Mesenchymal stem cell (in vitro differentiated cells and primary cell): ENCODE results near the gene E2F4.

Experiments
- DNase-seq: peaks from one replicate; pipeline ENCODE4 v3.0.0-alpha.2; 2013
- H2AFZ ChIP-seq: one replicate; pipeline ENCODE4 v1.6.1; 2013; ENCODE audit warnings: low read depth, mild to moderate bottlenecking, control low read depth, inconsistent platforms, low read length, moderate library complexity
- H2AK5ac ChIP-seq: 2 replicates; pipeline ENCODE4 v1.6.1; 2013; ENCODE audit warnings: low read length, moderate library complexity, mild to moderate bottlenecking, inconsistent platforms; ENCODE audit not compliant: severe bottlenecking
- H2BK120ac ChIP-seq: one replicate; pipeline ENCODE4 v1.6.1; 2013; ENCODE audit warnings: low read depth, mild to moderate bottlenecking, inconsistent platforms, low read length, moderate library complexity
- H2BK12ac ChIP-seq, 2 experiments: one replicate each; pipeline ENCODE4 v1.6.1; 2013; ENCODE audit warnings: inconsistent platforms in 2 of 2, low read length in 2 of 2, mild to moderate bottlenecking in 2 of 2, moderate library complexity in 2 of 2, control low read depth in 1 of 2
- H2BK15ac ChIP-seq: one replicate; pipeline ENCODE4 v1.6.1; 2013; ENCODE audit warnings: mild to moderate bottlenecking, low read depth, inconsistent platforms; ENCODE audit not compliant: poor library complexity, severe bottlenecking
- H2BK5ac ChIP-seq: 2 replicates; pipeline ENCODE4 v1.6.1; 2013; ENCODE audit warnings: low read depth, mild to moderate bottlenecking, low read length, control low read depth, inconsistent platforms; ENCODE audit not compliant: poor library complexity, severe bottlenecking
- H3K14ac ChIP-seq, 2 experiments: one replicate each; pipeline ENCODE4 v1.6.1; 2013; ENCODE audit warnings: inconsistent platforms in 2 of 2, low read length in 2 of 2, control low read depth in 1 of 2, mild to moderate bottlenecking in 1 of 2, moderate library complexity in 1 of 2
- H3K18ac ChIP-seq, 2 experiments: one replicate each; pipeline ENCODE4 v1.6.1; 2013; ENCODE audit warnings: inconsistent platforms in 2 of 2, low read length in 2 of 2, control low read depth in 1 of 2, low read depth in 1 of 2, mild to moderate bottlenecking in 1 of 2
- H3K23ac ChIP-seq, 2 experiments: one replicate each; pipeline ENCODE4 v1.6.1; 2013; ENCODE audit warnings: inconsistent platforms in 2 of 2, low read length in 2 of 2, mild to moderate bottlenecking in 2 of 2, moderate library complexity in 2 of 2, control low read depth in 1 of 2
- H3K27ac ChIP-seq: 2 replicates; pipeline ENCODE4 v1.5.1; 2013; ENCODE audit warnings: mild to moderate bottlenecking, moderate library complexity, low read length, control low read depth, inconsistent platforms; ENCODE audit not compliant: poor library complexity, severe bottlenecking
- H3K27me3 ChIP-seq, 2 experiments: 2 replicates each; pipeline versions ENCODE4 v1.6.1 to v1.7.0; 2013; ENCODE audit warnings: low read length in 2 of 2, mild to moderate bottlenecking in 2 of 2, moderate library complexity in 2 of 2, control low read depth in 1 of 2, inconsistent platforms in 1 of 2; ENCODE audit not compliant: control insufficient read depth in 1 of 2, insufficient read depth in 1 of 2
- H3K36me3 ChIP-seq, 2 experiments: 2 replicates each; pipeline versions ENCODE4 v1.6.1 to v1.7.0; 2013; ENCODE audit warnings: low read length in 2 of 2, control low read depth in 1 of 2, inconsistent platforms in 1 of 2, low read depth in 1 of 2, mild to moderate bottlenecking in 1 of 2; ENCODE audit not compliant: insufficient read depth in 2 of 2, control insufficient read depth in 1 of 2
- H3K4ac ChIP-seq, 2 experiments: one replicate each; pipeline ENCODE4 v1.6.1; 2013; ENCODE audit warnings: inconsistent platforms in 2 of 2, low read length in 2 of 2, mild to moderate bottlenecking in 2 of 2, moderate library complexity in 2 of 2, control low read depth in 1 of 2, low read depth in 1 of 2
- H3K4me1 ChIP-seq: 2 replicates; pipeline ENCODE4 v1.6.1; 2013; ENCODE audit warnings: low read depth, low read length, control low read depth; ENCODE audit not compliant: control insufficient read depth, insufficient read depth
- H3K4me2 ChIP-seq: 2 replicates; pipeline ENCODE4 v1.6.1; 2013; ENCODE audit warnings: low read length, mild to moderate bottlenecking, inconsistent platforms; ENCODE audit not compliant: poor library complexity, severe bottlenecking
- H3K4me3 ChIP-seq, 2 experiments: 2 replicates each; pipeline versions ENCODE4 v1.5.1 to v1.7.0; 2013; ENCODE audit warnings: low read length in 2 of 2, mild to moderate bottlenecking in 2 of 2, control low read depth in 1 of 2, low read depth in 1 of 2; ENCODE audit not compliant: insufficient read depth in 1 of 2
- H3K79me1 ChIP-seq: replicated peaks from 2 replicates; pipeline ENCODE4 v1.6.1; 2013; ENCODE audit warnings: mild to moderate bottlenecking, control low read depth, low read length, inconsistent platforms; ENCODE audit not compliant: poor library complexity, severe bottlenecking
- H3K9ac ChIP-seq: 2 replicates; pipeline ENCODE4 v1.7.0; 2013; ENCODE audit warnings: mild to moderate bottlenecking, low read length, moderate library complexity
- H3K9me3 ChIP-seq: 2 replicates; pipeline ENCODE4 v1.7.0; 2013; ENCODE audit warnings: mild to moderate bottlenecking, low read length; ENCODE audit not compliant: control insufficient read depth
- H4K8ac ChIP-seq: one replicate; pipeline ENCODE4 v1.6.1; 2013; ENCODE audit warnings: inconsistent platforms, mild to moderate bottlenecking, low read length, moderate library complexity
- H4K91ac ChIP-seq: one replicate; pipeline ENCODE4 v1.6.1; 2013; ENCODE audit warnings: mild to moderate bottlenecking, low read length, inconsistent platforms
- WGBS: methylation state at CpG from one replicate; pipeline ENCODE4 v1.1.7; 2013; ENCODE audit warnings: mixed read lengths; 5-methylcytosine and 5-hydroxymethylcytosine counted together

Gene E2F4

GRCh38 chr16:67146523-67147357, 45.2 kb upstream of the E2F4 start:
- Histone ChIP-seq H2BK5ac (no peak overlapping the region), H3K4ac (no peak overlapping the region), H3K23ac (no peak overlapping the region), H3K18ac (no peak overlapping the region), H2BK12ac (no peak overlapping the region), H3K79me1 (peaks cover 10% of the 10 kb centered on the region), H3K27me3 (no peaks in the 10 kb centered on the region), H3K14ac (no peak overlapping the region), H2AK5ac (no peak overlapping the region), H3K36me3 (peaks cover 74 to 77% of the 10 kb centered on the region in 2 experiments), H3K4me3 (no peak overlapping the region), H3K27ac (no peak overlapping the region), H2AFZ (no peak overlapping the region), H3K4me2 (no peak overlapping the region), H3K4me1 (peaks cover 26% of the 10 kb centered on the region), H2BK120ac (no peak overlapping the region), H3K9ac (no peak overlapping the region), H2BK15ac (no peak overlapping the region), H4K91ac (peak overlapping the region; percentile 2), H3K9me3 (no peaks in the 10 kb centered on the region), H4K8ac (no peak overlapping the region)
- 96% methylated on average over 7 of the region's 7 CpGs for WGBS
- DNase-seq: no peak

- no peak for DNase-seq
- no peak overlapping the region for H3K23ac ChIP-seq
- H4K8ac ChIP-seq: no peak overlapping the region
- H3K18ac ChIP-seq: no peak overlapping the region
- peaks cover 26% of the 10 kb centered on the region for H3K4me1 ChIP-seq
- no peak overlapping the region for H2BK15ac ChIP-seq
- H3K9me3 ChIP-seq: no peaks in the 10 kb centered on the region
- H3K27ac ChIP-seq: peak overlapping the region; percentile 13
- no peak overlapping the region for H3K4me3 ChIP-seq
- no peak overlapping the region for H2BK5ac ChIP-seq
- H3K14ac ChIP-seq: no peak overlapping the region
- H3K36me3 ChIP-seq: peaks cover 66 to 68% of the 10 kb centered on the region in 2 experiments
- H2BK12ac ChIP-seq: no peak overlapping the region
- no peak overlapping the region for H3K9ac ChIP-seq
- peaks cover 10% of the 10 kb centered on the region for H3K79me1 ChIP-seq
- peaks cover 0 to under 1% of the 10 kb centered on the region in 2 experiments for H3K27me3 ChIP-seq
- no peak overlapping the region for H2BK120ac ChIP-seq
- peak overlapping the region; percentile 35 for H4K91ac ChIP-seq
- 100% methylated on average over 4 of the region's 4 CpGs for WGBS
- no peak overlapping the region for H2AK5ac ChIP-seq
- no peak overlapping the region for H3K4ac ChIP-seq
- H3K4me2 ChIP-seq: no peak overlapping the region
- H2AFZ ChIP-seq: no peak overlapping the region
Observed at GRCh38 chr16:67147437-67148140, 44.4 kb upstream of the E2F4 start.

GRCh38 chr16:67148221-67148620, 43.7 kb upstream of the E2F4 start:
- Histone ChIP-seq H3K9me3 (no peaks in the 10 kb centered on the region), H2BK5ac (no peak overlapping the region), H3K9ac (no peak overlapping the region), H4K8ac (peak overlapping the region; percentile 25), H3K14ac (no peak overlapping the region), H2AFZ (no peak overlapping the region), H3K36me3 (peaks cover 59 to 62% of the 10 kb centered on the region in 2 experiments), H3K4ac (no peak overlapping the region), H3K4me1 (peaks cover 26% of the 10 kb centered on the region), H2BK15ac (no peak overlapping the region), H2BK12ac (no peak overlapping the region), H3K4me3 (no peak overlapping the region), H4K91ac (no peak overlapping the region), H3K4me2 (no peak overlapping the region), H3K18ac (no peak overlapping the region), H3K79me1 (peaks cover 10% of the 10 kb centered on the region), H2BK120ac (no peak overlapping the region), H3K27me3 (peaks cover 0 to 7% of the 10 kb centered on the region in 2 experiments), H3K27ac (no peak overlapping the region), H3K23ac (no peak overlapping the region), H2AK5ac (no peak overlapping the region)
- WGBS: 100% methylated on average over 2 of the region's 2 CpGs
- DNase-seq: no peak

- 94% methylated on average over 11 of the region's 11 CpGs for WGBS
- Histone ChIP-seq H3K36me3 (peaks cover 54 to 58% of the 10 kb centered on the region in 2 experiments), H2BK5ac (no peak overlapping the region), H3K9ac (no peak overlapping the region), H3K4me1 (peaks cover 26% of the 10 kb centered on the region), H3K18ac (no peak overlapping the region), H3K27ac (no peak overlapping the region), H3K79me1 (peaks cover 10% of the 10 kb centered on the region), H3K23ac (no peak overlapping the region), H3K4ac (no peak overlapping the region), H3K27me3 (peaks cover 0 to 8% of the 10 kb centered on the region in 2 experiments), H3K4me2 (no peak overlapping the region), H2BK15ac (no peak overlapping the region), H2BK12ac (no peak overlapping the region), H2AK5ac (no peak overlapping the region), H4K91ac (no peak overlapping the region), H3K4me3 (no peak overlapping the region), H3K14ac (no peak overlapping the region), H2AFZ (no peak overlapping the region), H2BK120ac (no peak overlapping the region), H4K8ac (no peak overlapping the region), H3K9me3 (no peaks in the 10 kb centered on the region)
- no peak for DNase-seq
Observed at GRCh38 chr16:67148656-67149275, 43.2 kb upstream of the E2F4 start.
